Dedifferentiated amniotic fluid mesenchymal stem cell (primary cell): ENCODE measurements around the gene APEX1.

Source experiments
- DNase-seq: peaks from one replicate; pipeline ENCODE4 v3.0.0-alpha.2; 2016; ENCODE audit errors: extremely low spot score

Gene APEX1

GRCh38 chr14:20454516-20455354, at the start of gene APEX1, which contains the start of gene OSGEP:
TSS of gene APEX1 (plus strand) at chr14:20455226. CDS start at chr14:20455646, 420 bp downstream.
TSS of gene OSGEP (minus strand) at chr14:20454812. CDS start at chr14:20454683, 129 bp downstream.
- peak; percentile 98 for DNase-seq

GRCh38 chr14:20409226-20409625, 45.8 kb upstream of the APEX1 start:
- DNase-seq = no peak

- DNase-seq = no peak
Measured at GRCh38 chr14:20412411-20412810, 42.6 kb upstream of the APEX1 start.

GRCh38 chr14:20412876-20413743, 41.9 kb upstream of the APEX1 start, which contains the start of gene TEP1:
TSS of gene TEP1 (minus strand) at chr14:20413501. CDS start at chr14:20408439, 5,062 bp downstream.
- DNase-seq = peak; percentile 74

- no peak for DNase-seq
Measured at GRCh38 chr14:20413744-20414082, 41.3 kb upstream of the APEX1 start.

GRCh38 chr14:20415782-20416206, 39.2 kb upstream of the APEX1 start:
- DNase-seq = peak; percentile 39

- DNase-seq = no peak
Measured at GRCh38 chr14:20416223-20416622, 38.8 kb upstream of the APEX1 start.

GRCh38 chr14:20417250-20418186, 37.5 kb upstream of the APEX1 start:
- no peak for DNase-seq

- no peak for DNase-seq
Measured at GRCh38 chr14:20418501-20418909, 36.5 kb upstream of the APEX1 start.

GRCh38 chr14:20419419-20419818, 35.6 kb upstream of the APEX1 start:
- no peak for DNase-seq

- no peak for DNase-seq
Measured at GRCh38 chr14:20421267-20421666, 33.8 kb upstream of the APEX1 start.

- DNase-seq = no peak
Measured at GRCh38 chr14:20422886-20423285, 32.1 kb upstream of the APEX1 start.

- DNase-seq = no peak
Measured at GRCh38 chr14:20424851-20425250, 30.2 kb upstream of the APEX1 start.

GRCh38 chr14:20427231-20428009, 27.6 kb upstream of the APEX1 start:
- DNase-seq = no peak

GRCh38 chr14:20428010-20428365, 27.0 kb upstream of the APEX1 start:
- no peak for DNase-seq

- no peak for DNase-seq
Measured at GRCh38 chr14:20428802-20429201, 26.2 kb upstream of the APEX1 start.

- no peak for DNase-seq
Measured at GRCh38 chr14:20429801-20430669, 25.0 kb upstream of the APEX1 start.

- no peak for DNase-seq
Measured at GRCh38 chr14:20434701-20435581, 20.1 kb upstream of the APEX1 start.
